GM18502 (cell line): ENCODE data around the gene PDIA2.
"Not testable (repeated sequence)": the region's sequence is repeated elsewhere in the genome, so short reads cannot be mapped to it uniquely, and the experiment has no call there.

Experiments
- ATAC-seq: cut with Tn5 transposase; IDR thresholded peaks from one replicate; pipeline ENCODE4 v1.9.1; 2021; ENCODE audit warnings: mild to moderate bottlenecking; ENCODE audit not compliant: unreplicated experiment, poor library complexity

The PDIA2 gene

DNA sequence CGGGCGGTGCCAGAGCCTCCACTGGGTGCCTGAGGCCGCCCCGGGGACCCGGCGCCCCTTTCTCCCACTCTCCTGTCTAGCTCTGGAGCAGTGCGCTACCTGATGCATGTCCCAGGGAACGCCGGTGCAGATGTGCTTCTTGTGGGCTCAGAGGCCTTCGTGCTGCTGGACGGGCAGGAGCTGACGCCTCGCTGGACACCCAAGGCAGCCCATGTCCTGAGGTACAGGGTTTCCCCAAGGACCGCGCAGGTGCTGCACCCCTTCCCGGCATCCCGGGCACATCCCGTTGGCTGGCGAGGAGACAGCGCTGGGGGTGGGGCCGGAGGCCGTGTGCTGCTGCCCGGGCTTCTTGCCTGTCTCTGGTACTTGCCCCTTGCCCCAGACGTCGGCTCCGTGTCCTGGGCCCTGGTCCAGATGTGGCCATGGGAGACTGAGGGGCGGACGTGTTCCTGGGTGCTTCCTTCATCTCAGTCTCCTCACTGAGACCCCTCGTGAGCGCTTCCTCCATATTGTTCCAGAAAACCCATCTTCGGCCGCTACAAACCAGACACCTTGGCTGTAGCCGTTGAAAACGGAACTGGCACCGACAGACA lies 19.7 kb upstream of the PDIA2 start:
- no peak for ATAC-seq

DNA sequence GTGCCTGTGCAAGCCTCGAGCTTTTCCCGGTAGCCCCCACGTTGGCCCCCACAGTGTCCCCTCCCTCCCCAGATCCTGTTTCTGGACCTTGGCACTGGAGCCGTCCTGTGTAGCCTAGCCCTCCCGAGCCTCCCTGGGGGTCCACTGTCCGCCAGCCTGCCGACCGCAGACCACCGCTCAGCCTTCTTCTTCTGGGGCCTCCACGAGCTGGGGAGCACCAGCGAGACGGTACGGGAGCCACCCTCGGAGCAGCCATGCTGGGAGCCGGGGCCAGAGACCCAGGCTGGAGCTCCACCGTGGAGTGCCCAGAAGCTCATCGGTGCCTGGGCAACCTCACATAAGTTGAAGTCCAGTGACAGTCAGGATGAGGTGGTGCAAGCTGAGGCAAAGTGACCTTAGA lies 19.0 kb upstream of the PDIA2 start:
- no peak for ATAC-seq

DNA sequence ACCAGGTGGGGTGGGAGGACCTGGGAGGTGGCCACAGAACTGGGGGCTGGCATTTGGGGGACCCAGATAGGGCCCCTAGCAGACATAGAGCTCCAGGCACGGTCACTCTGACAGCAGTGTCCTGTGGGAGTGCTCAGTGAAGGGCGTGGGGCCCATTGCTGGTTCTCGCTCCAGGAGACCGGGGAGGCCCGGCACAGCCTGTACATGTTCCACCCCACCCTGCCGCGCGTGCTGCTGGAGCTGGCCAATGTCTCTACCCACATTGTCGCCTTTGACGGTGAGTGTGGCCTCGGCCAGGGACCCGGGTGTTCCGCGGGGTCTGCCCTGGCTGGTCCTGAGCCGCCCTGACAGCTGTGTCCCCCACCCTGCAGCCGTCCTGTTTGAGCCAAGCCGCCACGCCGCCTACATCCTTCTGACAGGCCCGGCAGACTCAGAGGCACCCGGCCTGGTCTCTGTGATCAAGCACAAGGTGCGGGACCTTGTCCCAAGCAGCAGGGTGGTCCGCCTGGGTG lies 18.5 kb upstream of the PDIA2 start:
- no peak for ATAC-seq

GRCh38 chr16:265002-265529 lies 17.9 kb upstream of the PDIA2 start:
- ATAC-seq: no peak

DNA sequence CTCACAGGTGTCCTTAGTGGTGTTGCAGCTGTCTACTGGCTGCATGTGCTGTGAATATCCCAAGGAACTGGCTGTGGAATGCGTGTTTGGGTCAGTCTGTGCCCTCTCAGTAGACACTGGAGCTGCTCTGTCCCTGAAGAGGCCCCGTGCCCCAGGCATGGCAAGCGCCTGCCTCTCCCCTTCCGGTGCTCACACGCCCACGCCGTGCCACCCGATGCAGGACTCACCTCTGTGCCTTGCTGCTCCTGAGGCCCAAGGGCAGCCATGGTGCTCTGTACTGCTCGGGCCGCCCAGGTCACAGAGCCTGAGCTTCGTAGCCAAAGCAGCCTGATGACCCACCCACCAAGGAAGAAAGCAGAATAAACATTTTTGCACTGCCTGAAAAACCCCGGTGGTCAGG lies 17.3 kb upstream of the PDIA2 start:
- no peak for ATAC-seq

DNA sequence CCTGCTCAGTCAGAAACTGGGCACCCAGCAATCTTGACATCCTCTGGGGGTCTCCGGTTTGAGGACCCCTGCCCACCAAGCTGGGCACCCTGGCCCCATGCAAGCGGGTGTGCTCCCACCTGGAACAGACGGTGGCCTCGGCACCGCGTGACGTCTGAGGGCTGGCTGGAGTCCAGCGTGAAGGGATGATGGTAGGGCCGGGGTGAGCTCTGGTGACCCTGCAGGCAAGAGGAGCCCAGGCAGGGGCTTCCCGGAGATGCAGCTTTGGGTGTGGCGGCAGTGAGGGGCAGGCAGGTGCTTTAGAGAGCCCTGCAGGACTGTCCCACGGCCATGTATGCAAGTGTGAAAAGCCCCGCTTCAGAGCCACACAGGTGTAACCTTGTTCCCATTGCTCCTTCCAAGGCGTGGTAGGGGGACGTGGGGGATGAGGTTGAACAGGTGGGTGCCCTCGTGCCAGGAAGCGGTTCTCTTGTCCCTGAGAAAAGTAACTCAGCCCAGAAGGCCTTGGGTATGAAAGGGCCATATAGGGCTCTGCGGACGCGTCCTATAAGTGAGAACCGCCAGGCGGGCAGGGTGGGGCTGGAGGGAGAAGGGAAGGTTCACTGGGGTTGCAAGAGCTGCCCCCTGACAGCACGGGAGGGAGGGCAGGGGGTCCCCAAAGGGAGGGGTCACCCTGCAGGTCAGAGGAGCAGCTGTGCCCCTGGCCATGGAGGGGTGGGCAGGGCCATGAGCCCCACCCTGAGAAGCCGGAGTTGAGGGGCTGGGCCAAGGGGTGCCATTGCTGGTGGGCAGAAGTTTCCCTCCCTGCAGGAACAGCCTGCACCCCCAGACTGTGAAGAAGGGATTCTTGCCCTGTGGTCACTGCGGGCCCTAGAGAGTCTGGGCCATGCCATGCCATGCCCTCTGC lies 16.5 kb upstream of the PDIA2 start:
- no peak for ATAC-seq

DNA sequence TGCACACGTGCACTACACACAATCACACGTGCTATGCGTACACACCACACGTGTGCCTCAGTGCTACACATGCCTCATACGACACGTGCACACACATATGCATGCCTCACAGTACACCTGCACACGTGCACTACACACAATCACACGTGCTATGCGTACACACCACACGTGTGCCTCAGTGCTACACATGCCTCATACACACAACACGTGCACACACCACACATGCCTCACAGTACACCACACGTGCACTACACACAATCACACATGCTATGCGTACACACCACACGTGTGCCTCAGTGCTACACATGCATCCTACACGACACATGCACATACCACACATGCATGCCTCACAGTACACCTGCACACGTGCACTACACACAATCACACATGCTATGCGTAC lies 15.4 kb upstream of the PDIA2 start:
- ATAC-seq: not testable (repeated sequence)

- ATAC-seq: no peak
Observed at GRCh38 chr16:268141-269053, 14.6 kb upstream of the PDIA2 start.

- ATAC-seq: no peak
Observed at GRCh38 chr16:269061-269796, 13.7 kb upstream of the PDIA2 start.

GRCh38 chr16:270381-271255 lies 12.3 kb upstream of the PDIA2 start:
- ATAC-seq: no peak

DNA sequence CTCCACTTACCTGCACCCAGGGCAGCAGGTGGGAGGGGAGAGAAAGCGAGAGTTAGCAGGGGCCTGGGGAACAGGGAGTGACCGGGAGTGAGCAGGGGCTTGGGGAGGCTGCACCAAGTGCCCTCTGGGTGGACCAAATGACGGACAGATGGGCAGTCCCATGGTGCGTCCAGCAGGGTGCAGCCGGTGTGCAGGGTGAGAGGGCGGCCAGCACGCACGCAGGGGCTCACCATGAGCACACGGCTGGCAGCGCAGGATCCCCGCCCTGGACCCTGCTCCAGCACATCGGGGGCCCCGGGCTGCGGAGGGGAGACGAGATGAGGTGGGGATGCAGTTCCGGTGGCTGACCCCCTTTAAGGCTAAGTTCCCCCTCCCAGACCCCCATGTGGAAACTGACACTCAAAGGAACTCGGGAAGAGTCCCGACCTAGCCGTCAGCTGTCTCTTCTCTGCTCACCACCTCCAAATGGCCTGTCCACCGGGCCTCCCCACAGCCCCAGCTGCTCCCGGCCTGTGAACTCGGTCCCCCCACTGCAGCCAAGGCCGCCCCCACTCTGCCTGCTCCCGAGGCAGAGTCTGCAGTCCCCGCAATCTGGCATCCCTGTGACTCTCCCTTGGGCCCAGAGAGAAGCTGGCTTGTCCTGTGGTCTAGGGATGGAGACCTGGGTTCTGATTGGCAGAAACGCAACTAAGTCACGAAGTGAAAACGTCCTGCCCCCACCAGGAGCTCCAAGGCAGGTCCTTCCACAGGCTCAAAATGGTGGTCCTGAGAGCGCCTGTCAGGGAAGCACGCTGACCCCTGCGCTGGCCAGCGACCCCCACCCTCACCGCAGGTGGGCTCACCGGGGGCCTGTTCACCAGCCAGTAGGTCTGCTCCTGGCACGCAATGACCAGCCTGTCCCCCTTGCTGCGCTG lies 10.1 kb upstream of the PDIA2 start:
- no peak for ATAC-seq

GRCh38 chr16:273547-274421 lies 9.2 kb upstream of the PDIA2 start:
- no peak for ATAC-seq

DNA sequence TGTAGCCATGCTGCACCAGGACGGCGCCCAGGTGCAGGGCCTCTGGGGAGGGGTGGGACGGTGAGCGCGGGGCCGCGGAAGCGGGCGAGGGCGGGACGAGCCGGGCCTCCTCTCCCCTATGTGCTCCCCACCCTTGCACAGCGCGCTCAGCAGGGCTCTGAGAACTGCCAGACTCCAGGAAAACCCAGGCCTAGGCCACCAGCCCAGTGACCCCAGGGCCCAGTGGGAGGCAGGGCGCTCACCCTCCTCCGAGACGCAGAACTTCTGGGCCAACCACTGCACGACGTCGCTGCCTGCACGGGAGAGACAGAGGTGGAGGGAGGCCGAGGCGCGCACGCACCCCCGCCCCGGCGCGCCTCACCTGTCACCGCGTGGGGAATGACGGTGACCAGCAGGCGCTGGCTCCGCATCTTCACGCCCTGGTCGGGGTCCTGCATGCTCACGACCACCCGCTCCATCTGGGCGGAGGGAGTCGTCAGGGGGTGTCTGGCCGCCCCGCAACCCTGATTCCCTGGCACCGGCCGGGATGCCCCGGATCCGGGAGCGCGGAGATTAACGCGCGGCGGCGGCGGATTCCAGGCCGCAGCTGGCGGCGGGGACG lies 7.8 kb upstream of the PDIA2 start:
- ATAC-seq: no peak

DNA sequence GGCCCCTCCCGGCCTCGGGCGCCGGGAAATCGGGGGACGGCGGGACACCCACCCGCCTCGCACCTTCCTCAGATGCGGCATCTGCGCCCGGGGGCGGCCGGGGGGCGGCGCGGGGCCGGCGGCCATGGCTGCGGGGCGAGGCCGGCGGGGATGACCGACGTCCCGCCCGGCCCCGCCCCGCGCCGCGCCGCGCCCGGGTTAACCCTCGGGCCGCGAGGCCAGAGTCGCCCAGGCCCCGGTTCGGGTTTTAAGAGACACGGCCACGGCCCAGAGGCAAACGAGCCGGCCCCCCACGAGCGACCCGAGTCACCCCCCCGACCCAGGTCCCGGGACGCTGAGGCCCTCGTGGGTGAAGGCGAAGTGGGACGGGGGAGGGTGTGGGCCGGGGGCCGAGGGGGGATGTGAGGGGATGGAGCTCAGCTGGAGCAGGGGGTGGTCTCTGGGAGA lies 7.2 kb upstream of the PDIA2 start, which contains the start of gene RGS11:
Gene RGS11 (minus strand): TSS at position 159 of the 447 bp plus-strand sequence. CDS start 33 bp downstream, at position 126.
- ATAC-seq: no peak

- no peak for ATAC-seq
Observed at GRCh38 chr16:276426-277077, 6.4 kb upstream of the PDIA2 start.
